Ectodermal cell (in vitro differentiated cells): ENCODE results near the gene FZR1.
"Not testable (repeated sequence)": the region's sequence is repeated elsewhere in the genome, so short reads cannot be mapped to it uniquely, and the experiment has no call there.

ENCODE experiments used
- H3K27ac ChIP-seq: 2 replicates; pipeline ENCODE4 v1.7.0; 2013; ENCODE audit warnings: mild to moderate bottlenecking, low read depth, low read length; ENCODE audit not compliant: insufficient read depth, poor library complexity, severe bottlenecking
- H3K27me3 ChIP-seq: 2 replicates; pipeline ENCODE4 v1.7.0; 2013; ENCODE audit warnings: mild to moderate bottlenecking, low read length; ENCODE audit not compliant: insufficient read depth, control insufficient read depth, poor library complexity, severe bottlenecking
- H3K36me3 ChIP-seq: one replicate; pipeline ENCODE4 v1.7.0; 2013; ENCODE audit warnings: low read length; ENCODE audit not compliant: control insufficient read depth, insufficient read depth
- H3K4me1 ChIP-seq: one replicate; pipeline ENCODE4 v1.7.0; 2013; ENCODE audit warnings: low read length; ENCODE audit not compliant: control insufficient read depth, insufficient read depth
- H3K4me3 ChIP-seq: 2 replicates; pipeline ENCODE4 v1.7.0; 2013; ENCODE audit warnings: low read depth, low read length, control low read depth; ENCODE audit not compliant: insufficient read depth
- H3K9me3 ChIP-seq: 2 replicates; pipeline ENCODE4 v1.7.0; 2013; ENCODE audit warnings: mild to moderate bottlenecking, low read length, moderate library complexity; ENCODE audit not compliant: control insufficient read depth
- whole genome bisulfite sequencing, 2 experiments: methylation state at CpG; one replicate each; pipeline ENCODE4 v1.1.7; 2013; ENCODE audit warnings: missing lambda C conversion rate in 2 of 2; 5-methylcytosine and 5-hydroxymethylcytosine counted together

The FZR1 gene

DNA sequence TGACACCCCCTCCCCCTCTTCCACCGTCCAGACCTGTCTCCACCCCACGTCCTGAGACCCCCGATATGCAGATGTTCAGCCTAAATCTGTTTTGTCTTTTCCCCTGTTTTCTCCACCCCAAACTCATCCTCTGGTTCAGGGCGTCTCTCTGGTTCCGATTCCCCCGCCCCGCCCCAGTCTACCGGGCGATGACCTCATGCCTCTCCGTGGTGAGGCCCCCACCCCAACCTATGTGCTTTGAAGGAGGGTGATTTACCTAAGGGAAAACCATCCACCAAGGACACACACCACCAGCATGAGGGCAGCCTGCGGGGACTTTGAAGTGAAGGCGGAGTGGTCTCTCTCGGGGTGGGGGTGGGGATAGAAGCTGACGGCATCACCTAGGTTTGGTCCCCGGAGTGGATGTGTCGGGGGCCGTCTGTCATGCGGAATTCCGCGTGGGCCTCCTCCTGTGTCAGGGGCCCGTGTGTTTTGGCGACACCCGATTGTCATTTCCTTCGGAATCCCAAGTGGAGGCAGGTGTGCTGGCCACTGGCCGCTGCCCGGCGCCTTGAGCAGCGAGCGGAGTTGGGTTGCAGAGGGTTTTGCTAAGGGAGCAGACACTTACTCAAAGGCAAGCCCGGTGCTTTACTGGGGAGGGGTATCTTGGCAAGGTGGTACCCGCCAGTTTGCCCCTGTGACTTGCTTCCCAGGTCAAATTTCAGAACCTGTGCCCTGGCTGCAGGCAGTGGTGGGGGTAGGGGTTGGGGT, 1.4 kb downstream of the FZR1 start:
- H3K27ac ChIP-seq: no peak overlapping the region
- peaks cover 13% of the 10 kb centered on the region for H3K36me3 ChIP-seq
- H3K9me3 ChIP-seq: no peaks in the 10 kb centered on the region
- 9 to 12% methylated on average over 30 to 31 of the region's 31 CpGs for WGBS, 2 experiments
- no peaks in the 10 kb centered on the region for H3K27me3 ChIP-seq
- H3K4me3 ChIP-seq: peak overlapping the region; percentile 89
- H3K4me1 ChIP-seq: no peaks in the 10 kb centered on the region

DNA sequence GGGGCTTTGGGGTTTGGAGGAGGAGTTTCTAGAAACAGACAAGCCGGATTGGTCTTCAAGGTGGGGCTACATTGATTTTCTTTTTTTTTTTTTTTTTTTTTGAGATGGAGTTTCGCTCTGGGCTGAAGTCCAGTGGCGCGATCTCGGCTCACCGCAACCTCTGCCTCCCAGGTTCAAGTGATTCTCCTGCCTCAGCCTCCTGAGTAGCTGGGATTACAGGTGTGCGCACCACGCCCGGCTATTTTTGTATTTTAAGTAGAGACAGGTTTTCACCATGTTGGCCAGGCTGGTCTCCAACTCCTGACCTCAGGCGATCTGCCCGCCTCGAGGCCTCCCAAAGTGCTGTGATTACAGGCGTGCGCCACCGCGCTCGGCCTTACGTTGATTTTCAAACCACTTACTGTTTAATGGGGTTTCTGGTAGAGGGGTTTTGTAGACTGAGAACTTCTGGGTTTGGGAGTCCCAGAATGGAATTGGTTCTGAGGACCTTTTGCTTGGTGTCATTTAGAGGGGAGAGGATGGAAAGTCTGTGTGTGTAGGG, 2.1 kb downstream of the FZR1 start:
- 88 to 91% methylated on average over 18 of the region's 18 CpGs for WGBS, 2 experiments

DNA sequence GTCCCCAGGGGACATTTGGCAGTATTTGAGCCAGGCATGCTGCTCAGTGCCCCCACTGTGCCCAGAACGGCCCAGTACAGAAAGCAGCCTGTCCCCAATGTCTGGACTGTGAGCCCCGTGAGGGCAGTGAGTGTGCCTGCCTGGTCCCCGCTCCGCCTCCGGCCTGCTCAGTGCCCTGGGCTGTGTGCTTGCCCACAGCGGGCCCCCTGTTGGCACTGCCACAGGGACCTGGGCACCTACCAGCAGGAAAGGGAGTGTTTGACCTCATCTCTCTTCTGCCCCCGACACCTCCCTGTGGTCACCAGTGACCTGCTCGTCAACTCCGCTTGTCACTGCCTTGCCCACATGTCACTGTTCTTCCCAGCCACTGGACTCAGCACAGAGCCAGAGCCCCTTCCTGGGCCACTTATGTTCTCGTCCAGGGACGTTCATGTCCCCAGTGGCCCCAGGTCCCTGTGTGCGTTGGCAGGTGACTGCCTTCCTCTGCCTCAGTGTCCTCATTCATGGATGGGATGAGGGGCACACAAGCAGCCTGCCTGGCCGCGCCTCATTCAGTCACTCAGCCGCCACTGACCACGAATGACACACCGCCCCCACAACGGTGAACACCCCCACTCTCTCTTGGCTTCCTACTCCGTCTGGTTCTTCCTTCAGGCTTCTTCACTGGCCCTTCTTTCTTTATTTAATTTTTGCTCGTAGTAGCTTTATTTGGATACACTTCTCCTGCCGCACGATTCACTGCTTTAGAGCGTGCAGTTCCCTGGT, 2.8 kb downstream of the FZR1 start:
- WGBS, 2 experiments: 96% methylated on average over 23 of the region's 23 CpGs
- Histone ChIP-seq H3K9me3 (no peaks in the 10 kb centered on the region), H3K27ac (no peak overlapping the region), H3K27me3 (no peaks in the 10 kb centered on the region), H3K4me3 (no peak overlapping the region), H3K36me3 (peaks cover 13% of the 10 kb centered on the region), H3K4me1 (no peaks in the 10 kb centered on the region)

More for the DNA sequence above, 2.1 kb downstream of the FZR1 start:
- not testable (repeated sequence) for H3K27me3 ChIP-seq, H3K4me1 ChIP-seq, H3K4me3 ChIP-seq, H3K9me3 ChIP-seq, H3K27ac ChIP-seq
- H3K36me3 ChIP-seq: peaks cover 13% of the 10 kb centered on the region

DNA sequence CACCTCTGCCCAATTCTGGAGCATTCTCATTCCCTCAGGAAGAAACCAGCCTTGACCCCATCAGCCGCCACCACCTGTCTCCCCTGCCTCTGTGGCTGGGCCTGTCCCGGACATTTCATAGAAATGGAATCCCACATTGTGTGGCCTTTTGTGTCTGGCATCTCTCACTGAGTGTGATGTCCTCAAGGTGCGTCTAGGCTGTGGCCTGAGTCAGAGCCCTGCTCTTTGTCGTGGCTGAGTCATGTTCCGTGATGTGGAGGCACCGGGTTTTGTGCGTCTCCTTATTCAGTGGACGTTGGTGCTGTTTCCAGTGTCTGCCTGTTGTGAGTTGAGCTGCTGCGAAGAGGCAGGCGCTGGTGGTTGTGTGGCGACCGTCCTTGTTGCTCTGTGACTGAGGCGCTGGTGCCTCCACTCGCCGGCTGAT, 3.5 kb downstream of the FZR1 start:
- WGBS, 2 experiments: 95 to 96% methylated on average over 15 of the region's 15 CpGs
- Histone ChIP-seq H3K27me3 (no peaks in the 10 kb centered on the region), H3K36me3 (peaks cover 13% of the 10 kb centered on the region), H3K9me3 (no peaks in the 10 kb centered on the region), H3K27ac (no peak overlapping the region), H3K4me1 (no peaks in the 10 kb centered on the region), H3K4me3 (no peak overlapping the region)

DNA sequence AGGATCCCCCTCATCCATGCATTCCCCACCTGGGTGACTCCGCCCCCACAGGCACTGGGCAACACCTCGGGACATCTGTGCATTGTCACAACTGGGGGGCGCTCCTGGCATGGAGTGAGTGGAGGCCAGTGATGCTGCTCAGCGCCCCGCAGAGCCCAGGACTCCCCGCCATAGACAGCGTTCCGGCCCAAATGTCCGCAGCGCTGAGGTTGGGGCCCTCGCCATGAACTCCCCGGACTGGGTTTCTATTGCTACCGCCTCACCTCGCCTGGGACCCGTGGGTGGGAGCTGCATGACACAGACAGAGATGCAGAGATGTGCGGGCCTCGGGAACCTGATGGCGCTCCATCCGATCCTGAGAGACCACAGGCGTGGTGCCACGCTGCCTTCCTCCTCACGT, 4.6 kb downstream of the FZR1 start:
- Histone ChIP-seq H3K36me3 (peaks cover 13% of the 10 kb centered on the region), H3K27ac (no peak overlapping the region), H3K4me3 (no peak overlapping the region), H3K27me3 (no peaks in the 10 kb centered on the region), H3K9me3 (no peaks in the 10 kb centered on the region), H3K4me1 (no peaks in the 10 kb centered on the region)
- WGBS, 2 experiments: 95% methylated on average over 22 of the region's 22 CpGs

DNA sequence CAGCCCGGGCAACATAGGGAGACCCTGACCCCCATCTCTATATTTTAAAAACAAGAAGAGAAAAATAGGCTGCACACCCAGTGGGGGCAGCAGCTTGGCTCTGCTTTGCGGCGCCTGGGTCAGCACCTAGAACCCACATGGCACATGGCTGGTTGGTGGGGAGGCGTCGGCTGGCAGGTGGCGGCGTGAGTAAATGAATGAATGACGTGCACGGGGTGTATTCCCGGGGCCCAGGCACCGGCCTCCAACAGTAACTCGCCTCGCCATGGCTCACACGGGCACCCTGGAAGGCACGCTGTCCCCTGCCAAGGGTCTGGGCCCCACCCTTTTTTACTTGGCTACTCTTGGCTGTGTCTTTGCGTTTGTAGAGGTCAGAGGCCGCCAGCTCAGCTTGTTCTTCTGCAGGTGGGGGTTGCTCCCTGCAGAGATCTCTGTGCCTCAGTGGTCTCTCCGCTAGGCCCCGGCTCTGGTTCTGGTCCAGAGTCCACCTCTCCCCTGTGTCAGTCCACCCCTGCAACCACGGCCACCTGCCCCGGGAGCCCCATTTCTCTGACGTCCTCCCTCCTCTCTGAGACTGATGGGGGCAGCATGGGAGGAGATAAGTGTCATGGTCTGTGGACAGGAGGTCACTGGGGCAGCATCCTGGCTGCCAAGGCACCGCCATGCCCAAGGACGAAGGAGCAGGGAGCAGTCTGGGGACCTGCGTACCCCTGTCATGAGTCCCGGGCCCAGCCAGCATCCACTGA, 5.6 kb downstream of the FZR1 start:
- Histone ChIP-seq H3K4me3 (no peak overlapping the region), H3K4me1 (no peaks in the 10 kb centered on the region), H3K36me3 (peaks cover 13% of the 10 kb centered on the region), H3K27ac (no peak overlapping the region), H3K9me3 (no peaks in the 10 kb centered on the region), H3K27me3 (no peaks in the 10 kb centered on the region)
- WGBS, 2 experiments: 95 to 97% methylated on average over 26 of the region's 26 CpGs

DNA sequence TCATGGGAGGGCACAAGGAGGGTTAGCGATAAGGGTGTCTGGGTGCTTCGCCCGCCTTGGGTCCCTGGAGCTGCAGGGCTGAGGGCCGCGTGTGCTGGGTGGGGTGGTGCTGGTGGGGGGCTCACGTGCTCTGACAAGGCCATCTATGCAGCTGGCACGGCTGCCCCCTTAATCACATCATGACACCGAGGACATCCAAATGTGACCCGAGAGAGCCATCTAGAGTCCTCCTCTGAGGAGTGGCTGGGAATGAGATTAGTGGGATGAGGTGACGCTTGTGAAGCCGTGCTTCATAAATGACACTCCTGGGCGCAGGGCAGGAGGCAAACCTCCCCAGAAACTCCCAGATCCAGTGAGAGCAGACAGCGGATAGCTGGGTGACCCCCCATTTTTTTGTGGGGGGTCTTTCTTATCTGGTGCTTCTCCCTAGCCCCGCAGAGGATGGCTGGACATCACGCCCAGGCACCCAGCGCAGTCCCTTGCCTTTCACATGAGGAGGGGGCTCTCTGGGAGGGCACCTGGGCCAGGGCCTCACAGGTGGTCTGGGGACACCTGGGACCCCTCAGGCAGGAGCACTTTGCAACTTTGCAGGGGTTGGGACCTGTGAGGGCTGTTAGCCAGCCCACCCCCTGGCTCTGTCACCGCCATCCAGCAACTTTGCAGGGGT, 6.6 kb downstream of the FZR1 start:
- H3K4me3 ChIP-seq: no peak overlapping the region
- WGBS, 2 experiments: 93 to 95% methylated on average over 17 of the region's 17 CpGs
- H3K9me3 ChIP-seq: no peaks in the 10 kb centered on the region
- no peaks in the 10 kb centered on the region for H3K4me1 ChIP-seq
- no peak overlapping the region for H3K27ac ChIP-seq
- no peaks in the 10 kb centered on the region for H3K27me3 ChIP-seq
- H3K36me3 ChIP-seq: peaks cover 13% of the 10 kb centered on the region

DNA sequence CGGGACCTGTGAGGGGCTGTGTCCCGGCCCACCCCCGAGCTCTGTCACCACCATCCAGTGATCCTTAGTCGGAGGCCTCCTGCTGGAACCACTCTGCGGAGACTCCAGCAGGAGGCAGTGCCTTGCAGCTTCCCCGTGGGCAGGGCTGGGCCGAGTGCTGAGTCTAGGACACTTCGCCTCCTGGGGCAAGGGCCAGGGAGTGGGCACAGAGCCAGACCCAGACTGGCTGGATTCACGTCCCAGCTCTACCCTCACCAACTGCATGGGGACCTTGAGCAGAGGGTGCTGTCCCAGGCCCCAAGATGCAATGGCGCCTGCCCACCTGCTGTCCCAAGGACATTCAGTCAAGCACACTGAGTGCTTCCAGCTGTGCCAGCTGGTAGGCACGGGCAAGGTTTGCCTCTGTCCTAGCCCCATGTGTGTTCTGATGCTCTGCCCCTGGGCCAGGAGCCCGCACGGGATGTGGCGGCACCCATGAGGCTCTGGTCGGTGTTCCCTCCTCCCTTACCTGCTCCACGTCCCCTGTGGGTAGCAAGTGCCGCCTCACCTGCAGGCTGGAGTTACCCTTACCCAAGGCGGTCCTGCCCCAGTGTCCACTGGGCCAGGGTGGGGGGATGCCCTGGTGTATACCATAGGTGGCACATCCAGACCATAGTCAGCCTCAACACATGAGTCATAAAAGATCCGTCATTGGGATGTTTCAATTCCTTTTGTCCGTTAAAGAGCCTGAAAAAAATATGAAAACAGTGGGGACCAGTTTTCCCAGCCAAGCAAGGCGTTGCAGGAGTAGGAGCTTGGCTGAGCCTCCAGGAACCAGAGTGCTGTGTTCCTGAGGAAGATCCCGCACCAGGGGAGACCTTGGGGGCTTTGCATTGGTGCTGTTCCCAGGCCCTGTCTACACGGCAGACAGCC, 7.4 kb downstream of the FZR1 start:
- Histone ChIP-seq H3K4me3 (no peak overlapping the region), H3K27ac (no peak overlapping the region), H3K27me3 (no peaks in the 10 kb centered on the region), H3K36me3 (peaks cover 13% of the 10 kb centered on the region), H3K4me1 (no peaks in the 10 kb centered on the region), H3K9me3 (no peaks in the 10 kb centered on the region)
- 93 to 94% methylated on average over 23 of the region's 23 CpGs for WGBS, 2 experiments

DNA sequence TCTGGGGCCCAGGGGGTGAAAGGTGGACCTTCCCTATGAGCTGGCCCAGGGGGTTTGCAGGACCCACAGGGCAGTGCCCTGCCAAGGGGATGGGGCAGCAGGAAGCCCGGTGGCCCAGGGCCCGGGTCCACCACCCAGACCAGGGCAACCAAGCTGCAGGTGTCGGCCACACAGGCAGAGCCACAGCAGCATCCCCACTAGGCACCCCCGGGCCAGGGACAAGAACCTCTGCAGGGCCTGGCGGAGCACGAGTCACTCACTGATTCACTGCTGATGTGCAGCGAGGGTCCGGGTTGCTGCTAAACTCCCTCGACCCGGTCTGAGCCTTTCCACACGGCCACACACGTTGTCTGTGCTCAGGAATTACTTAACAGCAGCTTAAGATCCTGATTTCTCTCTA, 8.8 kb downstream of the FZR1 start:
- no peak overlapping the region for H3K27ac ChIP-seq
- H3K27me3 ChIP-seq: no peaks in the 10 kb centered on the region
- peaks cover 5% of the 10 kb centered on the region for H3K36me3 ChIP-seq
- WGBS, 2 experiments: 92 to 95% methylated on average over 12 of the region's 12 CpGs
- H3K9me3 ChIP-seq: no peaks in the 10 kb centered on the region
- H3K4me3 ChIP-seq: no peak overlapping the region
- H3K4me1 ChIP-seq: no peaks in the 10 kb centered on the region
